Ectodermal cell (in vitro differentiated cells): Measurements from ENCODE around the gene GMPR.

Experiments used
- H3K27ac ChIP-seq: 2 replicates; pipeline ENCODE4 v1.7.0; 2013; ENCODE audit warnings: mild to moderate bottlenecking, low read depth, low read length; ENCODE audit not compliant: insufficient read depth, poor library complexity, severe bottlenecking
- H3K27me3 ChIP-seq: 2 replicates; pipeline ENCODE4 v1.7.0; 2013; ENCODE audit warnings: mild to moderate bottlenecking, low read length; ENCODE audit not compliant: insufficient read depth, control insufficient read depth, poor library complexity, severe bottlenecking
- H3K36me3 ChIP-seq: one replicate; pipeline ENCODE4 v1.7.0; 2013; ENCODE audit warnings: low read length; ENCODE audit not compliant: control insufficient read depth, insufficient read depth
- H3K4me1 ChIP-seq: one replicate; pipeline ENCODE4 v1.7.0; 2013; ENCODE audit warnings: low read length; ENCODE audit not compliant: control insufficient read depth, insufficient read depth
- H3K4me3 ChIP-seq: 2 replicates; pipeline ENCODE4 v1.7.0; 2013; ENCODE audit warnings: low read depth, low read length, control low read depth; ENCODE audit not compliant: insufficient read depth
- H3K9me3 ChIP-seq: 2 replicates; pipeline ENCODE4 v1.7.0; 2013; ENCODE audit warnings: mild to moderate bottlenecking, low read length, moderate library complexity; ENCODE audit not compliant: control insufficient read depth
- WGBS, 2 experiments: methylation state at CpG; one replicate each; pipeline ENCODE4 v1.1.7; 2013; ENCODE audit warnings: missing lambda C conversion rate in 2 of 2; 5-methylcytosine and 5-hydroxymethylcytosine counted together

Gene GMPR

DNA sequence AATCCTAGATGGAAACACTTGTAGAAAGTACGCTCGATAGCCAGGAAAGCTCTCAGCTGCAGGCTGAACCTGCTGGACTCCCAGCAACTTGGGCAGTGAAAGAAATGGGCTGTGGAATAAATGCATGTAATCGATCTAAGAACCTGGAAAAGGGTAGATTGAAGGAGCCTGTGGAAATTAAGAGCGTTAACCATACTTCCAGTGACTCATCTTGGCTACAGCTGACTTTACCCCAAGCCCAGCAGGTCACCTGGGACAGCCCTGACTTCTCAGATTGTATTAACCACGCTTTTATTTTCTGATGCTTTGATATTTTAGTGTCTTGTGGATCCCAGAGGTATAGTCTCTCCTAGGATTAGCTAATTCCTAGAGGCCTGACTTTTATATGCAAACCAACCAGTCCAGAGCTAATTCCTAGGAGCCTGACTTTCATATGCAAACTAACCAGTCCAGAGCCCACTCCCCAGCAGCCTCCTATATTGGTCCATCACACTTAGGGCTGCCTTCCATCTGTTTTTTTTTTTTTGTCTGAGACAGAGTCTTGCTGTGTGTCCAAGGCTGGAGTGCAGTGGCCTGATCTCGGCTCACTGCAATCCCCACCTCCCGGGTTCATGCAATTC lies 86.3 kb downstream of the GMPR start:
- H3K36me3 ChIP-seq = no peaks in the 10 kb centered on the region
- 70% methylated on average over 7 of the region's 7 CpGs for WGBS, 2 experiments
- no peaks in the 10 kb centered on the region for H3K27me3 ChIP-seq
- H3K4me3 ChIP-seq = no peak overlapping the region
- peaks cover 10% of the 10 kb centered on the region for H3K4me1 ChIP-seq
- H3K9me3 ChIP-seq = no peaks in the 10 kb centered on the region
- H3K27ac ChIP-seq = no peak overlapping the region

DNA sequence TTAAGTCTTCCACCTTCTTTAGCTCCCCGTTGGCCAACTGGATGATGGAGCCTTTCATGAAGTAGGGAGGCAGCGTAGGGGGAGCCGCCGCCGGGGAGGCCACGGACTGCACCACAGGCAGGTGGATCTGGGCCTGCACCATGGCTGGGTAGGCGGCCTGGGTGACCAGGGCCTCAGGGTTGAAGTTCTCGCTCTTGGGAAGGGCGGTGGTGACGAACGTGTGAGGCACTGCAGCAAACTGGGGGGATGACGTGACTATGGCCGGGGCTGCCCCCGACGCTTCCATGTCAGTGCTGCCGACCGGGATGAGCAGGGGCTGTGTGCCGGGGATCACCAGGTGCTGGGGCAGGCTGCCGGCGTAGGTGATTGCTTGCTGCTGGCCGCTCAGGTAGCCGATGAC lies 88.1 kb downstream of the GMPR start:
- Histone ChIP-seq H3K36me3 (no peaks in the 10 kb centered on the region), H3K27me3 (no peaks in the 10 kb centered on the region), H3K27ac (no peak overlapping the region), H3K9me3 (no peaks in the 10 kb centered on the region), H3K4me1 (no peaks in the 10 kb centered on the region), H3K4me3 (no peak overlapping the region)
- WGBS, 2 experiments = 96 to 97% methylated on average over 22 of the region's 22 CpGs

DNA sequence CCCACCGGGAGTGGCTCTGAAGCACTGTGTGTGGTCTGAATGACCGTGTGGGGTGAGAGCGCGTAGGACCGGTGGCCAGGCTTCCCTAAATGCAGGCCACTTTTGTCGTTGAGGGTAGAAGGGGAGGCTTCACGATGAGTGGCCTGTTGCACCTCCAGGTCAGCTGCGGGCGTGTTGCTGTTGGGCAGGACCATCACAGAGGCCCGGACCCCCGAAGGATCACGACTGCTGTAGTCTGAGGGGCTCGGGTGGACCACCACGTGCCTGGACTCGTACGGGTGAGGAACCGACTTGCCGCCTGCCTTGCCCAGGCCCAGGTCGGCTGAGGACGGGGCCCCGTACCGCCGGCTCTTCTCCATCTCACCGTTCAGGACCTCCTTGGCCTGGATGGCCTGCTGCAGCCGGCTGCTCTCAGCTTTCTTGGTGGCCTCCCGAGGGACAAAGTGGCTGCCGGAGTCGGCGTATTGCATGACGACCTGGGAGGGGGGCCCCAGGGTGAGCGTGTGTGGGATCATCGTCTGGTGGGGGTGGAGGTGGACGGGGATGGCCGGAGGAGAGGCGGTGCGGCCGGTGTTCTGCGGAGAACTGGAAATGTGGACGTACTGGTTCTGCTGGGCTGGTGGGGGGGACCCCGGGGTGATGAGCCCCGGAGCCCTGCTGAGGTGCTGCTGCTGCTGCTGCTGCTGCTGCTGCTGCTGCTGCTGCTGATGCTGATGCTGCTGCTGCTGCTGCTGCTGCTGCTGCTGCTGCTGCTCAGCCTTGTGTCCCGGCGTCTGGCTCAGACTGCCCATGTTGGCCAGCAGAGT lies 88.8 kb downstream of the GMPR start:
- no peaks in the 10 kb centered on the region for H3K9me3 ChIP-seq
- H3K27me3 ChIP-seq = no peaks in the 10 kb centered on the region
- H3K4me1 ChIP-seq = no peaks in the 10 kb centered on the region
- H3K36me3 ChIP-seq = no peaks in the 10 kb centered on the region
- WGBS, 2 experiments = 95% methylated on average over 43 of the region's 43 CpGs
- H3K4me3 ChIP-seq = no peak overlapping the region
- H3K27ac ChIP-seq = no peak overlapping the region

DNA sequence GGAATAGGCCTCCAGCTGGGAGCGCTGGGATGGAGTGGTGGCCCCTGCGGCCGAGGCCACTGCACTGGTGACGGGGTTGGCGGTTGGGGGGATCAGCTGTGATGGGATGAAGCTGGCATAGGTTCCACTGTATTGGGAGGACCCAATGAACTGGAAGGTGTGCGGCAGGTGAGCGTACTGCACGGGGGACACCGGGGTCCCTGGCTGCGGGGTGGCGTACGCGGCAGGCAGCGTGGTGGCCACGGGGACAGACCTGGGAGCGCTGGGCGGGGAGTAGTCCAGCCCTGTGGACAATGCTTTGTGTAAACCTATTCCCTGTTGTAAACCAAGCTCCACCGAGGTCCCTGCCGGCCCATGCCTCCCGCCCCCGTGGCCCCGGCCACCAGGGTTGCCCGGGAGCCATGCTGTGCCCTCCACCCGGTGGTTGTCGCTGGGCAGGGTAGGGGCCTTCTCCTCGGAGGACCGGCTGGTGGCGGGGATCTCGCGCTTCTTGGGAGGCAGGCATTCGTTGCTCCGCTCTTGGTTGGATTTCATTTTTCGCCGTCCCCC lies 89.5 kb downstream of the GMPR start:
- 95% methylated on average over 34 of the region's 34 CpGs for WGBS, 2 experiments
- no peak overlapping the region for H3K4me3 ChIP-seq

DNA sequence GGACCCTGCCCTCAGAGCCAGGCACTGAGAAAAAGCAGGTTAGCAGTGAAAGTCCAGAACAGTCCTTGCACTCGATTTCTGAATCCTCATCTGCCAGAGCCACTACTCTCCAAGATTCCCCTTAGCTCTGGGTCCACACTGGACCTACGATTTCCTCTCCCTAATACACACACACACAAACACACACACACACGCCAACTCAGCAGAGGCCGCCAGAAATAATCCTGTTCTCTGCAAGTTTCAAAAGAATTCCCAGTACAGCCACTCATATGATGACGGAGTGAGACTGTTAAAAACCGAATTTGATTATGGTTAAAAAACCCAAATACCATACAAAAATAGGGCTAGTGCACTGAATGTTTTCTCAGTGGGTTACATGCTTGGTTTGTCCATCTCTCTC lies 90.8 kb downstream of the GMPR start:
- 81 to 84% methylated on average over 6 of the region's 6 CpGs for WGBS, 2 experiments

More for the DNA sequence above, 89.5 kb downstream of the GMPR start:
- no peak overlapping the region for H3K27ac ChIP-seq
- H3K9me3 ChIP-seq = no peaks in the 10 kb centered on the region
- H3K4me1 ChIP-seq = peaks cover 6% of the 10 kb centered on the region
- H3K27me3 ChIP-seq = no peaks in the 10 kb centered on the region
- no peaks in the 10 kb centered on the region for H3K36me3 ChIP-seq

DNA sequence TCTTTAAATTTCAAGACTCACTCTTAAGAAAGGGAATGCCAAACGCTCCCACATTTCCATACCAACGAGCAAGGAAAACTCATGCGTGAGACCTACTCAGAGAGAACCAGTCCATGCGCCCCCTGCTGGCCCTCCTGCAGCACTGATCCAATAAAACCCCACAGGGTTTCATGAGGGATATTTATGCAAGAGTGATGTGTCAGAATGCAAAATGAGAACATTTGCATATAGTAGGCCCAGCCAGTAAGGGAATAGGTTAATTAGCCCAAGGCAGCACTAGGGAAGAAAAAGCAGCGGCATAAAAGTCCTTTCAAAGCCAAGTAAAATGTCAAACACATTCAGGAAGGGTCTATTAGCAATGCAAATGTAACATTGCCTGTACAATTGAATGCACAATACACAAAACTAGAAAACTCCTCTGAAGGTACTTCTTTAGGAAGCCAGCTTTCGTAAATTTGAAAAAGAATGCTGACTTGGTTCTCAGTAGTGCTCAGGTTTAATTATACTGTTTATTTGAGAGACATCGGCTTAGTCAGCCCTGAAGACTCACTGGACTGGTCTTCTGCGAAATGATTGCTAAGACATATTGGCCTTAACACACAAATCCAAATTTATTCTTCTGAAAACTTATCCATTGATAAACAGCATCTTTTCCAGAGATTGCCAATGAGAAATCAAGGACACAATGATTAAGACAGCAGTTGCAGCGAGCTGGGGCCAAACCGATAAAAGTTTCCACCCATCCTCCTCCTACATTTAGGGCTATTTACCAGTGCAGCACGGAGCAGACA lies 93.2 kb downstream of the GMPR start:
- Histone ChIP-seq H3K36me3 (no peaks in the 10 kb centered on the region), H3K27me3 (no peaks in the 10 kb centered on the region), H3K9me3 (no peaks in the 10 kb centered on the region), H3K4me1 (peaks cover 6% of the 10 kb centered on the region), H3K27ac (no peak overlapping the region), H3K4me3 (no peak overlapping the region)
- 17% methylated on average over 11 of the region's 11 CpGs for WGBS, 2 experiments

More for the DNA sequence above, 90.8 kb downstream of the GMPR start:
- Histone ChIP-seq H3K4me1 (peaks cover 6% of the 10 kb centered on the region), H3K9me3 (no peaks in the 10 kb centered on the region), H3K27me3 (no peaks in the 10 kb centered on the region), H3K27ac (no peak overlapping the region), H3K4me3 (no peak overlapping the region), H3K36me3 (no peaks in the 10 kb centered on the region)

DNA sequence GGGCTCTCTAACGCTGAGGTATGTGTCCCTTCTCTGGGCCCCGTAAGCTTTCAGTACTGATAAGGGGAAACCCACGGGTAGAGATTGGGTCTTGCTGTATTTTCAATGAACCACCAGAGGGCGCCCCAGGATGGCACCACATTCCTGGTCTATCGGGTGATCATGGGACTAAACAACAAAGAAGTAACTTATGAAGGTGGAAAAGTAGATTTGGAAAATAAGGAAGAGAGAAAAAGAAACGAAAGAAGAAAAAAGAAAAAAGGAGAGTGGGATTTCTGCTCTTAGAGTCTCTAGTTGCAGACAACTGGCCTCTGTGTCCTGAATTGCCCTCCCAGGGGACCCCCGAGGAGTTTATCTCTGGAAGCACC lies 93.8 kb downstream of the GMPR start:
- no peak overlapping the region for H3K4me3 ChIP-seq

DNA sequence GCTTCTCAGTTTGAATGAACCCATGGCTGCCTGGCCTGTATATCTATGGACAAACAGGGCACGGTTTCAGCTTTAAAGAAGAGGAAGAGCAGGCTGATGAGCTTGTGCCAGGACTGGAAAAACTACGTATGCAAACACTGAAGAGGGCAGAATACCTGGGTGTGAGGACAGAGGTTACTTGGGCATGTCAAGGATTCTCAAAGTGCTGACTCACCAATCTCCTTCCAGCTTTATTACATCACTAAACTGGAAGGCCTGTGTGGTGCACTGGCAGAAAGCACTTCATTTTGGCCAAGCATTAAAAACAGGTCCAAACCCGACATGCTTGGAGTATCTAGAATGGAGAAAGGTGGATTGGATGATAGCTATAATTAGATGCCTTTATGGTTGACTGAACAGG lies 95.2 kb downstream of the GMPR start:
- no peak overlapping the region for H3K27ac ChIP-seq
- H3K27me3 ChIP-seq = no peaks in the 10 kb centered on the region
- no peaks in the 10 kb centered on the region for H3K36me3 ChIP-seq
- peaks cover 6% of the 10 kb centered on the region for H3K4me1 ChIP-seq
- no peak overlapping the region for H3K4me3 ChIP-seq
- H3K9me3 ChIP-seq = no peaks in the 10 kb centered on the region
- WGBS, 2 experiments = 92 to 95% methylated on average over 3 of the region's 3 CpGs

More for the DNA sequence above, 93.8 kb downstream of the GMPR start:
- H3K4me1 ChIP-seq = peaks cover 6% of the 10 kb centered on the region
- H3K36me3 ChIP-seq = no peaks in the 10 kb centered on the region
- H3K27me3 ChIP-seq = no peaks in the 10 kb centered on the region
- H3K9me3 ChIP-seq = no peaks in the 10 kb centered on the region
- no peak overlapping the region for H3K27ac ChIP-seq
- WGBS, 2 experiments = 12 to 16% methylated on average over 7 of the region's 7 CpGs

DNA sequence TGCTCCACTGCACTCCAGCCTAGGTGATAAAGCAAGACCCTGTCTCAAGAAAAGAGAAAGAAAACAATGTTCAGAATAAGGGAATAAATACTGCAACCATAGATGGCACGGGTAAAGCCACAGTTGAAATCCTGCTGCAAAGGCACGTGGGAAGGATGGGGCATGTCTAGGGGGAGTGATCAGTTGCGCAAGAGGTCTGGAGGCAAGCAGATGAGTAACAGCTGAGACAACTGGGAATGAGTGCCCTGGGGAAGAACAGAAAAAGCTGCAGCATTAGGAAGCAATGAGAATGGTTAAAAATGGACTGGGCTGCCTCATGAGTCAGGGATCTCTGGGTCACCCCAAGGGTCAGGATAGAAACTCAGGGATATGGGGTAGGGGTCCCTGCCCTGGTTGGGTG lies 96.3 kb downstream of the GMPR start:
- WGBS, 2 experiments = 91 to 93% methylated on average over 3 of the region's 3 CpGs
- no peaks in the 10 kb centered on the region for H3K27me3 ChIP-seq
- H3K36me3 ChIP-seq = no peaks in the 10 kb centered on the region
- H3K9me3 ChIP-seq = no peaks in the 10 kb centered on the region
- H3K27ac ChIP-seq = no peak overlapping the region
- H3K4me1 ChIP-seq = peaks cover 6% of the 10 kb centered on the region
- no peak overlapping the region for H3K4me3 ChIP-seq

DNA sequence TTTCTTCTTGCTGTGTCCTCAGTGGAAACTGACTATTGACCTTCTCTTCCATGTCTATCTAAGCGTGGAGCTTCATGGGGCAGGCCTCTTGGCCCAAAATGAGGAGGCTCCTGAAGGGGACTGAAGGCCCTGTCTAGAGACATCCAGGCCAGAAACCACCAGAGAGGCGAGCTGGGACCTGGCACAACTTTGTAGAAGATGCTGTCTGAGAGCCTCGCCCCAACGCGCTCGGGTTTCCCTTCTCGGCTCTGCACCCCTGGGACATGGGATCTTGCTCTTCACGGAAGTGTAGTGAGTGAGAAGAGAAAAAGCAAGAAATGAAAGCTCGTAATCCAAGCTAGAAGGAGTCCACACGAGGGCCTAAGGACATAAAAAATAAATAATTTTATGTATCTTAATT lies 96.8 kb downstream of the GMPR start:
- Histone ChIP-seq H3K36me3 (no peaks in the 10 kb centered on the region), H3K4me3 (no peak overlapping the region), H3K27ac (no peak overlapping the region), H3K27me3 (no peaks in the 10 kb centered on the region), H3K9me3 (no peaks in the 10 kb centered on the region), H3K4me1 (peaks cover 6% of the 10 kb centered on the region)
- WGBS, 2 experiments = 96% methylated on average over 8 to 10 of the region's 10 CpGs
